Neural progenitor cell (in vitro differentiated cells): ENCODE measurements around the gene MAD2L2.

Experiments
- EZH2 ChIP-seq: fragments of 200-600 bp; sonication (generic); IDR thresholded peaks from 2 replicates; pipeline ENCODE4 v1.6.1; 2017; ENCODE audit warnings: antibody characterized with exemption, mild to moderate bottlenecking, moderate library complexity
- TF ChIP-seq, protein P1 (sequence below): fragments of 200-600 bp; sonication (generic); IDR thresholded peaks from 2 replicates; pipeline ENCODE4 v1.5.1; 2017; ENCODE audit warnings: antibody characterized with exemption, mild to moderate bottlenecking

DNA sequence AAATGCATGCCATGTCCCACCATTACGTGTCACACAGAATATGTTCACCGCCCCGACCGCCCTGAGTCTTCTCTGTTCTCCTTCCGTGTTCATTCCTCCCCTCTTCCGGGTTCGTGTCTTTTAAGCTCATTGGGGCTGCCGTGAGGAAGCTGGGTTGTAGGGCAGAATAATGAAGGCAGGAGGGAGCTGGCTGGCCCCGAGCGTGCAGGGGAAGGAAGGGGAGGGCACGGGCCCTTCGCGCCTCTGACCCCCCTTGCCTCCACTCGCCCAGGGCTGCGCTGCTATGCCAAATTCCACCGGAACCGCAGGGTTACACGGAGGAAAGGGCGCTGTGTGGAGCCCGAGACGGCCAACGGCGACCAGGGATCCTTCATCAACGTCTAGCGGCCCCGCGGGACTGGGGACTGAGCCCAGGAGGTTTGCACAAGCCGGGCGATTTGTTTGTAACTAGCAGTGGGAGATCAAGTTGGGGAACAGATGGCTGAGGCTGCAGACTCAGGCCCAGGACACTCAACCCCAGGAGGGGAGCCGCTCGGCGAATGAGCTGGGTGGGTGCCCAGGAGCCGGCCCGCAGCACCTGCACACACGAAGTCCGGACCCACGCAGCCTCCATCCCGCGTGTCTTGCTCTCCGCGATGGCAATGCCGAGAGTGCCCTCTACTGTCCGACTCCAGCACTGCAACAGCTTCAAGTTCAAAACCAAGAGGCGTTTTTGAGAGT lies 38.5 kb upstream of the MAD2L2 start:
- no peak for TF ChIP-seq EZH2
- TF ChIP-seq, protein P1, sequence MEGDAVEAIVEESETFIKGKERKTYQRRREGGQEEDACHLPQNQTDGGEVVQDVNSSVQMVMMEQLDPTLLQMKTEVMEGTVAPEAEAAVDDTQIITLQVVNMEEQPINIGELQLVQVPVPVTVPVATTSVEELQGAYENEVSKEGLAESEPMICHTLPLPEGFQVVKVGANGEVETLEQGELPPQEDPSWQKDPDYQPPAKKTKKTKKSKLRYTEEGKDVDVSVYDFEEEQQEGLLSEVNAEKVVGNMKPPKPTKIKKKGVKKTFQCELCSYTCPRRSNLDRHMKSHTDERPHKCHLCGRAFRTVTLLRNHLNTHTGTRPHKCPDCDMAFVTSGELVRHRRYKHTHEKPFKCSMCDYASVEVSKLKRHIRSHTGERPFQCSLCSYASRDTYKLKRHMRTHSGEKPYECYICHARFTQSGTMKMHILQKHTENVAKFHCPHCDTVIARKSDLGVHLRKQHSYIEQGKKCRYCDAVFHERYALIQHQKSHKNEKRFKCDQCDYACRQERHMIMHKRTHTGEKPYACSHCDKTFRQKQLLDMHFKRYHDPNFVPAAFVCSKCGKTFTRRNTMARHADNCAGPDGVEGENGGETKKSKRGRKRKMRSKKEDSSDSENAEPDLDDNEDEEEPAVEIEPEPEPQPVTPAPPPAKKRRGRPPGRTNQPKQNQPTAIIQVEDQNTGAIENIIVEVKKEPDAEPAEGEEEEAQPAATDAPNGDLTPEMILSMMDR = peak; percentile 98
